ENCODE measurements around the gene MEFV.
"Not testable (repeated sequence)": the region's sequence is repeated elsewhere in the genome, so short reads cannot be mapped to it uniquely, and the experiment has no call there.

Gene MEFV

GRCh38 chr16:3281222-3281820 lies 24.9 kb upstream of the MEFV start:
- no peak overlapping the region for H3K27ac ChIP-seq
- no peak for DNase-seq (ENCODE audit: low spot score)
- H3K4me3 ChIP-seq: no peak overlapping the region
- TF ChIP-seq, protein P1, sequence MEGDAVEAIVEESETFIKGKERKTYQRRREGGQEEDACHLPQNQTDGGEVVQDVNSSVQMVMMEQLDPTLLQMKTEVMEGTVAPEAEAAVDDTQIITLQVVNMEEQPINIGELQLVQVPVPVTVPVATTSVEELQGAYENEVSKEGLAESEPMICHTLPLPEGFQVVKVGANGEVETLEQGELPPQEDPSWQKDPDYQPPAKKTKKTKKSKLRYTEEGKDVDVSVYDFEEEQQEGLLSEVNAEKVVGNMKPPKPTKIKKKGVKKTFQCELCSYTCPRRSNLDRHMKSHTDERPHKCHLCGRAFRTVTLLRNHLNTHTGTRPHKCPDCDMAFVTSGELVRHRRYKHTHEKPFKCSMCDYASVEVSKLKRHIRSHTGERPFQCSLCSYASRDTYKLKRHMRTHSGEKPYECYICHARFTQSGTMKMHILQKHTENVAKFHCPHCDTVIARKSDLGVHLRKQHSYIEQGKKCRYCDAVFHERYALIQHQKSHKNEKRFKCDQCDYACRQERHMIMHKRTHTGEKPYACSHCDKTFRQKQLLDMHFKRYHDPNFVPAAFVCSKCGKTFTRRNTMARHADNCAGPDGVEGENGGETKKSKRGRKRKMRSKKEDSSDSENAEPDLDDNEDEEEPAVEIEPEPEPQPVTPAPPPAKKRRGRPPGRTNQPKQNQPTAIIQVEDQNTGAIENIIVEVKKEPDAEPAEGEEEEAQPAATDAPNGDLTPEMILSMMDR (IDR thresholded peaks at IDR 0.05): no peak

GRCh38 chr16:3276679-3277078 lies 20.2 kb upstream of the MEFV start:
- H3K4me3 ChIP-seq: no peak overlapping the region
- DNase-seq (ENCODE audit: low spot score): peak; percentile 1
- H3K27ac ChIP-seq: no peak overlapping the region
- TF ChIP-seq, protein P1 (IDR thresholded peaks at IDR 0.05): no peak

- no peak for DNase-seq (ENCODE audit: low spot score)
- Histone ChIP-seq H3K4me3 (no peak overlapping the region), H3K27ac (no peak overlapping the region)
- TF ChIP-seq, protein P1 (IDR thresholded peaks at IDR 0.05): no peak
Measured at GRCh38 chr16:3274947-3275346, 18.5 kb upstream of the MEFV start.

- TF ChIP-seq, protein P1 (IDR thresholded peaks at IDR 0.05): no peak
- no peak for DNase-seq (ENCODE audit: low spot score)
- Histone ChIP-seq H3K27ac (no peak overlapping the region), H3K4me3 (no peak overlapping the region)
Measured at GRCh38 chr16:3274490-3274889, 18.1 kb upstream of the MEFV start.

GRCh38 chr16:3271281-3271680 lies 14.8 kb upstream of the MEFV start:
- not testable (repeated sequence) for H3K4me3 ChIP-seq; H3K27ac ChIP-seq; DNase-seq (ENCODE audit: low spot score)

GRCh38 chr16:3270718-3271117 lies 14.3 kb upstream of the MEFV start:
- not testable (repeated sequence) for DNase-seq (ENCODE audit: low spot score); H3K4me3 ChIP-seq

DNA sequence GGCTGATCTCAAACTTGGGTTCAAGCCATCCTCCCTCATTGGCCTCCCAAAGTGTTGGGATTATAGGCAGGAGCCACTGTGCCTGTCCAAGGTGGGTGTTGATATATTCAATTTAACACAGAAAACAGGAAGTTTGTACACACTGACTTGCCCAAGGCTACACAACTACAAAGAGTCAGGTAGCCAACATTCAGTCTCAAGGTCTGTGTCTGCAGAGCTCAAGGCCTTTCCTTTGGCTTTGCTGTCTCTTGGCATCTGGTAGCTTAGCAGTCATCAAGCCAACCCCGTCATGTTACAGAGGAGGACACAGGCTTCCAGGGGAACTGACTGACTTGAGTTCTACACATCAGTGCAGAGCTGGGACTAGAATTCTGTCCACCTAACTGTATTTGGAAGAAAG lies 11.9 kb upstream of the MEFV start:
- no peak for DNase-seq (ENCODE audit: low spot score)
- Histone ChIP-seq H3K27ac (no peak overlapping the region), H3K4me3 (no peak overlapping the region)
- TF ChIP-seq, protein P1 (IDR thresholded peaks at IDR 0.05): no peak

More at GRCh38 chr16:3270718-3271117, 14.3 kb upstream of the MEFV start:
- H3K27ac ChIP-seq: not testable (repeated sequence)

GRCh38 chr16:3266873-3267537 lies 10.6 kb upstream of the MEFV start:
- TF ChIP-seq, protein P1 (IDR thresholded peaks at IDR 0.05): no peak
- H3K4me3 ChIP-seq: no peak overlapping the region
- no peak for DNase-seq (ENCODE audit: low spot score)
- H3K27ac ChIP-seq: no peak overlapping the region

Data from coronary artery (tissue), 2 donors.